Activated CD4-positive, CD25-positive, alpha-beta regulatory T cell (primary cell): Measurements from ENCODE around the gene ARMC6.
"Not testable (repeated sequence)": the region's sequence is repeated elsewhere in the genome, so short reads cannot be mapped to it uniquely, and the experiment has no call there.

Experiments
- DNase-seq, 4 experiments: peaks; one replicate each; lab custom pipeline; 2025; lab: John Stamatoyannopoulos, UW

The ARMC6 gene

GRCh38 chr19:19023376-19023775 is 10.0 kb upstream of the ARMC6 start:
- DNase-seq = not testable (repeated sequence)

- DNase-seq = no peak
Measured at GRCh38 chr19:19025861-19026260, 7.5 kb upstream of the ARMC6 start.

GRCh38 chr19:19026299-19026971 is 7.0 kb upstream of the ARMC6 start:
- no peak for DNase-seq

GRCh38 chr19:19027228-19027627 is 6.2 kb upstream of the ARMC6 start:
- no peak for DNase-seq

GRCh38 chr19:19028526-19028925 is 4.9 kb upstream of the ARMC6 start:
- DNase-seq = no peak

- no peak for DNase-seq
Measured at GRCh38 chr19:19031891-19032290, 1.5 kb upstream of the ARMC6 start.

GRCh38 chr19:19032420-19033175 is 805 bp upstream of the ARMC6 start:
- DNase-seq = peak in 3 of 4 experiments; percentile 14 to 46 (median 38)

- no peak for DNase-seq
Measured at GRCh38 chr19:19033176-19033425, 302 bp upstream of the ARMC6 start.

GRCh38 chr19:19034204-19034624 is 811 bp downstream of the ARMC6 start:
- peak; percentile 16 to 38 (median 30) for DNase-seq

- DNase-seq = no peak
Measured at GRCh38 chr19:19039901-19040300, 6.5 kb downstream of the ARMC6 start.

GRCh38 chr19:19040417-19040816 is 7.0 kb downstream of the ARMC6 start:
- no peak for DNase-seq

- no peak for DNase-seq
Measured at GRCh38 chr19:19042732-19043280, 9.4 kb downstream of the ARMC6 start.

- DNase-seq = no peak
Measured at GRCh38 chr19:19043481-19043880, 10.1 kb downstream of the ARMC6 start.

GRCh38 chr19:19043881-19044280 is 10.5 kb downstream of the ARMC6 start:
- DNase-seq = no peak

- no peak for DNase-seq
Measured at GRCh38 chr19:19049406-19049805, 16.0 kb downstream of the ARMC6 start.

- no peak for DNase-seq
Measured at GRCh38 chr19:19050104-19050503, 16.7 kb downstream of the ARMC6 start.

- DNase-seq = no peak
Measured at GRCh38 chr19:19050731-19051130, 17.3 kb downstream of the ARMC6 start.

- no peak for DNase-seq
Measured at GRCh38 chr19:19051478-19052213, 18.2 kb downstream of the ARMC6 start.

GRCh38 chr19:19052921-19053320 is 19.5 kb downstream of the ARMC6 start:
- no peak for DNase-seq

GRCh38 chr19:19053508-19054314 is 20.3 kb downstream of the ARMC6 start:
- DNase-seq = peak; percentile 17 to 52 (median 32)

- no peak for DNase-seq
Measured at GRCh38 chr19:19054315-19054938, 21.0 kb downstream of the ARMC6 start.
